SK-N-SH (cell line): ENCODE results near the gene HLF.

Source experiments
- CHD2 ChIP-seq: fragments of 150-350 bp; IDR thresholded peaks from 2 replicates; pipeline ENCODE4 v1.6.1; 2018; ENCODE audit warnings: low read length; ENCODE audit not compliant: partially characterized antibody
- CTCF ChIP-seq: fragments of 200-600 bp; sonication (generic); IDR thresholded peaks from 2 replicates; pipeline ENCODE4 v1.6.1; 2017; ENCODE audit warnings: antibody characterized with exemption, mild to moderate bottlenecking, moderate library complexity
- MAX ChIP-seq: IDR thresholded peaks from 2 replicates; pipeline ENCODE4 v1.4.0; 2012; ENCODE audit warnings: low read depth
- RAD21 ChIP-seq: IDR thresholded peaks from 2 replicates; pipeline ENCODE4 v1.6.1; 2012; ENCODE audit warnings: mild to moderate bottlenecking, low read length
- RCOR1 ChIP-seq: fragments of 150-350 bp; IDR thresholded peaks from 2 replicates; pipeline ENCODE4 v1.6.1; 2017; ENCODE audit warnings: antibody characterized with exemption, low read length
- RFX5 ChIP-seq: IDR thresholded peaks from 2 replicates; pipeline ENCODE4 v1.6.1; 2012; ENCODE audit warnings: mild to moderate bottlenecking, improper control_type of control experiment, low read length
- TEAD4 ChIP-seq: IDR thresholded peaks from 2 replicates; pipeline ENCODE4 v1.4.0; 2012; ENCODE audit warnings: mild to moderate bottlenecking, borderline replicate concordance; ENCODE audit not compliant: insufficient read depth
- USF2 ChIP-seq: fragments of 150-350 bp; IDR thresholded peaks from 2 replicates; pipeline ENCODE4 v1.6.1; 2017; ENCODE audit warnings: antibody characterized with exemption, low read length, low read depth, borderline replicate concordance

- TF ChIP-seq RFX5 (no peak), USF2 (no peak), MAX (no peak), CTCF (no peak), CHD2 (no peak), RAD21 (no peak), TEAD4 (no peak), RCOR1 (no peak)
Measured at GRCh38 chr17:55282379-55282702, 17.6 kb downstream of the HLF start.
